SHP77 (cell line): ENCODE results near the gene TMEM244.
"Not testable (repeated sequence)": the region's sequence is repeated elsewhere in the genome, so short reads cannot be mapped to it uniquely, and the experiment has no call there.

Source experiments
- DNase-seq, 2 experiments: peaks; one replicate each; lab custom pipeline; 2025; lab: John Stamatoyannopoulos, UW

TMEM244 gene

GRCh38 chr6:129866688-129867087 is 5.6 kb upstream of the TMEM244 start:
- no peak for DNase-seq

GRCh38 chr6:129866256-129866655 is 5.1 kb upstream of the TMEM244 start:
- no peak for DNase-seq

- no peak for DNase-seq
These were observed 3.9 kb upstream of the TMEM244 start for GRCh38 chr6:129865013-129865412.

- no peak for DNase-seq
These were observed 2.5 kb upstream of the TMEM244 start for GRCh38 chr6:129863664-129864063.

- DNase-seq = no peak
These were observed 1.6 kb downstream of the TMEM244 start for GRCh38 chr6:129859524-129859923.

- DNase-seq = no peak
These were observed 3.3 kb downstream of the TMEM244 start for GRCh38 chr6:129857838-129858237.

GRCh38 chr6:129853996-129854711 is 7.0 kb downstream of the TMEM244 start:
- DNase-seq = no peak

- no peak for DNase-seq
These were observed 8.8 kb downstream of the TMEM244 start for GRCh38 chr6:129852257-129852858.

GRCh38 chr6:129849456-129849855 is 11.7 kb downstream of the TMEM244 start:
- no peak for DNase-seq

GRCh38 chr6:129846761-129847160 is 14.4 kb downstream of the TMEM244 start:
- no peak for DNase-seq

- no peak for DNase-seq
These were observed 15.4 kb downstream of the TMEM244 start for GRCh38 chr6:129845696-129846095.

GRCh38 chr6:129844118-129844891 is 16.8 kb downstream of the TMEM244 start:
- DNase-seq = no peak

GRCh38 chr6:129843573-129843972 is 17.5 kb downstream of the TMEM244 start:
- DNase-seq = no peak

GRCh38 chr6:129842881-129843409 is 18.2 kb downstream of the TMEM244 start:
- DNase-seq = no peak

- DNase-seq = no peak
These were observed 19.0 kb downstream of the TMEM244 start for GRCh38 chr6:129842137-129842536.

GRCh38 chr6:129839562-129839961 is 21.6 kb downstream of the TMEM244 start:
- not testable (repeated sequence) for DNase-seq

- DNase-seq = no peak
These were observed 25.4 kb downstream of the TMEM244 start for GRCh38 chr6:129835691-129836090.

GRCh38 chr6:129832299-129832698 is 28.8 kb downstream of the TMEM244 start:
- DNase-seq = no peak

- no peak for DNase-seq
These were observed 32.9 kb downstream of the TMEM244 start for GRCh38 chr6:129828229-129828628.

- no peak for DNase-seq
These were observed 42.9 kb downstream of the TMEM244 start for GRCh38 chr6:129818251-129818650.

- no peak for DNase-seq
These were observed 43.3 kb downstream of the TMEM244 start for GRCh38 chr6:129817821-129818220.

- DNase-seq = no peak
These were observed 43.8 kb downstream of the TMEM244 start for GRCh38 chr6:129817332-129817731.
